IMR-90 (cell line): ENCODE measurements around the gene KPNA2. TPM values are rescaled to one million over a fixed set of nuclear protein-coding genes. Genes with fewer than 3 reads are reported as not detected.

ENCODE experiments used
- ELK1 ChIP-seq: fragments of 150-350 bp; IDR thresholded peaks from 2 replicates; pipeline ENCODE4 v1.6.1; 2016; ENCODE audit warnings: low read depth, mild to moderate bottlenecking, low read length, moderate library complexity, borderline replicate concordance
- USF2 ChIP-seq: fragments of 150-350 bp; IDR thresholded peaks from 2 replicates; pipeline ENCODE4 v1.6.1; 2017; ENCODE audit warnings: mild to moderate bottlenecking, antibody characterized with exemption, low read length, low read depth
- polyA plus RNA-seq, 3 experiments: library from polyadenylated mRNA; depleted of rRNA; stranded (reverse); fragments of >200 nt; gene quantifications; 2 replicates each; pipeline ENCODE4 v1.2.3, GENCODE V29; 2012; ENCODE audit warnings: low replicate concordance in 1 of 3
- total RNA-seq: library from RNA; depleted of rRNA; stranded (reverse); fragments of >200 nt; gene quantifications from 2 replicates; pipeline ENCODE4 v1.2.3, GENCODE V29; 2012

The KPNA2 gene
- total and polyA plus RNA-seq, 2 of the 4 experiments (the other 2 are of a cell fraction): 135 to 262 TPM

- no peak for TF ChIP-seq ELK1
- TF ChIP-seq USF2: no peak
These were observed 44.6 kb upstream of the KPNA2 start (continued) for GRCh38 chr17:67990909-67991308.
